A673 (cell line): ENCODE results near the gene LSM10. TPM values are rescaled to one million over a fixed set of nuclear protein-coding genes. Genes with fewer than 3 reads are reported as not detected.

Experiments used
- BruUV-seq: library from RNA; stranded (reverse); fragments of 400-500 nt; replicated peaks from 2 replicates; lab custom pipeline; 2021; lab: Mats Ljungman, UMichigan
- CTCF ChIA-PET: fragments of 300-600 bp; sonication (Branson Sonifier 250); formaldehyde crosslinking; loops from one replicate; lab custom pipeline; 2022; ENCODE audit warnings: antibody characterized with exemption; lab: Charles Lee
- POLR2A ChIA-PET: fragments of 300-600 bp; sonication (Branson Sonifier 250); formaldehyde crosslinking; loops from one replicate; lab custom pipeline; 2022; ENCODE audit warnings: antibody characterized with exemption; ENCODE audit not compliant: low non-redundant PET; lab: Charles Lee
- DNase-seq: peaks from one replicate; pipeline ENCODE4 v3.0.0-alpha.2; 2015; ENCODE audit warnings: low spot score
- H3K27ac ChIP-seq: fragments of 200-600 bp; sonication (generic); 2 replicates; pipeline ENCODE4 v1.5.1; 2016; ENCODE audit warnings: mixed run types, low read depth, mild to moderate bottlenecking, mixed read lengths, antibody characterized with exemption, low read length; ENCODE audit not compliant: poor library complexity, severe bottlenecking
- H3K27me3 ChIP-seq: fragments of 200-600 bp; sonication (generic); replicated peaks from 2 replicates; pipeline ENCODE4 v1.6.1; 2017; ENCODE audit warnings: mixed run types, low read depth, mild to moderate bottlenecking, mixed read lengths, antibody characterized with exemption, low read length; ENCODE audit not compliant: insufficient read depth, poor library complexity
- H3K36me3 ChIP-seq: fragments of 200-600 bp; sonication (generic); 2 replicates; pipeline ENCODE4 v1.6.1; 2016; ENCODE audit warnings: mixed run types, mild to moderate bottlenecking, mixed read lengths, antibody characterized with exemption, low read length; ENCODE audit not compliant: insufficient read depth, poor library complexity, severe bottlenecking
- H3K4me1 ChIP-seq: fragments of 200-600 bp; sonication (generic); 2 replicates; pipeline ENCODE4 v1.6.1; 2017; ENCODE audit warnings: mixed run types, mild to moderate bottlenecking, mixed read lengths, antibody characterized with exemption, low read length; ENCODE audit not compliant: insufficient read depth, poor library complexity, severe bottlenecking
- H3K4me3 ChIP-seq: fragments of 200-600 bp; sonication (generic); 2 replicates; pipeline ENCODE4 v1.5.1; 2016; ENCODE audit warnings: low read depth, mixed run types, mild to moderate bottlenecking, mixed read lengths, low read length; ENCODE audit not compliant: poor library complexity, severe bottlenecking
- H3K9me3 ChIP-seq: fragments of 200-600 bp; sonication (generic); 2 replicates; pipeline ENCODE4 v1.6.1; 2016; ENCODE audit warnings: mixed run types, low read depth, mild to moderate bottlenecking, mixed read lengths, antibody characterized with exemption, low read length; ENCODE audit not compliant: poor library complexity, severe bottlenecking
- CTCF ChIP-seq: fragments of 300-800, 200-600 bp; sonication (generic); conservative IDR thresholded peaks from 2 replicates; pipeline ENCODE4 v1.5.1; 2017; ENCODE audit warnings: low read depth, mild to moderate bottlenecking, antibody characterized with exemption, low read length, moderate library complexity, mixed read lengths
- EZH2 ChIP-seq: fragments of 200-600 bp; sonication (generic); IDR thresholded peaks from 2 replicates; pipeline ENCODE4 v1.6.1; 2017; ENCODE audit warnings: borderline replicate concordance, low read depth, mild to moderate bottlenecking, mixed read lengths, antibody characterized with exemption, low read length; ENCODE audit not compliant: poor library complexity, severe bottlenecking
- intact Hi-C: fragments of 100-400 bp; cut with micrococcal nuclease; formaldehyde crosslinking; loops from one replicate; pipeline ENCODE4 v1.10.0; 2022; ENCODE audit not compliant: unreplicated experiment
- total RNA-seq: library from RNA; stranded (reverse); gene quantifications from 2 replicates; pipeline ENCODE4 v1.2.3, GENCODE V29; 2021

LSM10 gene
- total RNA-seq, 1 experiment from 2014 or later, result 68.0 TPM

GRCh38 chr1:36436821-36437220, 39.1 kb upstream of the LSM10 start:
- TF ChIP-seq EZH2 (no peak), CTCF (no peak)

GRCh38 chr1:36433102-36433501, 35.4 kb upstream of the LSM10 start:
- ChIA-PET CTCF (interaction anchor here (0.6 kb wide), 1 partner anchor 24 kb away, joined by 3 read pairs; no protein-coding TSS in a partner anchor), POLR2A (no interaction called here)
- no peak overlapping the region for H3K4me3 ChIP-seq
- no peak overlapping the region for H3K27ac ChIP-seq
- H3K36me3 ChIP-seq, result no peaks in the 10 kb centered on the region
- TF ChIP-seq CTCF (no peak), EZH2 (no peak)
- intact Hi-C loops, result no loop called here
- no peaks in the 10 kb centered on the region for H3K9me3 ChIP-seq
- BruUV-seq, result no TSS peak
- H3K4me1 ChIP-seq, result no peaks in the 10 kb centered on the region
- no peak for DNase-seq
- no peaks in the 10 kb centered on the region for H3K27me3 ChIP-seq

More at GRCh38 chr1:36436821-36437220, 39.1 kb upstream of the LSM10 start:
- CTCF ChIA-PET, result no interaction called here
- POLR2A ChIA-PET, result interaction anchor here (0.5 kb wide), 1 partner anchor 13 kb away, joined by 3 read pairs; no protein-coding TSS in a partner anchor
- no peaks in the 10 kb centered on the region for H3K27me3 ChIP-seq
- H3K4me3 ChIP-seq, result no peak overlapping the region
- BruUV-seq, result no TSS peak
- no peaks in the 10 kb centered on the region for H3K4me1 ChIP-seq
- intact Hi-C loops, result no loop called here
- H3K36me3 ChIP-seq, result no peaks in the 10 kb centered on the region
- DNase-seq, result no peak
- no peak overlapping the region for H3K27ac ChIP-seq
- H3K9me3 ChIP-seq, result no peaks in the 10 kb centered on the region

GRCh38 chr1:36432616-36433015, 34.9 kb upstream of the LSM10 start:
- BruUV-seq, result no TSS peak
- Histone ChIP-seq H3K27ac (no peak overlapping the region), H3K4me3 (no peak overlapping the region), H3K9me3 (no peaks in the 10 kb centered on the region), H3K4me1 (no peaks in the 10 kb centered on the region), H3K36me3 (no peaks in the 10 kb centered on the region), H3K27me3 (no peaks in the 10 kb centered on the region)
- TF ChIP-seq CTCF (no peak), EZH2 (no peak)
- ChIA-PET POLR2A (no interaction called here), CTCF (no interaction called here)
- no peak for DNase-seq
- intact Hi-C loops, result no loop called here
